Heart left ventricle (tissue), 16 donors: ENCODE measurements around the gene PI4K2A. TPM values are rescaled to one million over a fixed set of nuclear protein-coding genes. Genes with fewer than 3 reads are reported as not detected.

ENCODE experiments used
- ATAC-seq, 4 donors: fragments of 200-7000 bp; cut with Tn5 transposase; one replicate each; pipeline ENCODE4 v1.9.1; 2020 to 2022; ENCODE audit warnings: moderate library complexity in 4 of 4, mild to moderate bottlenecking in 3 of 4, moderate number of reproducible peaks in 1 of 4
- DNase-seq, 5 donors: peaks; one replicate each; pipeline ENCODE4 v3.0.0-alpha.2; 2020
- H3K27ac ChIP-seq, 12 donors: fragments of 200-600 bp; sonication (generic) in 4 of 12; one replicate each; pipeline versions ENCODE4 v1.5.0 to v1.8.0; 2016 to 2022; ENCODE audit warnings: mild to moderate bottlenecking in 2 of 12
- H3K27me3 ChIP-seq, 9 donors: fragments of 200-600 bp; sonication (generic) in 2 of 9; one replicate each; pipeline versions ENCODE4 v1.5.1 to v1.8.0; 2016 to 2022; ENCODE audit warnings: mild to moderate bottlenecking in 3 of 9
- H3K36me3 ChIP-seq, 9 donors: fragments of 200-600 bp; sonication (generic) in 2 of 9; one replicate each; pipeline versions ENCODE4 v1.5.0 to v1.8.0; 2018 to 2022; ENCODE audit warnings: mild to moderate bottlenecking in 2 of 9
- H3K4me1 ChIP-seq, 12 donors: fragments of 200-600 bp; sonication (generic) in 4 of 12; one replicate each; pipeline versions ENCODE4 v1.5.0 to v1.8.0; 2016 to 2022; ENCODE audit warnings: mild to moderate bottlenecking in 3 of 12
- H3K4me3 ChIP-seq, 12 donors: fragments of 200-600 bp; sonication (generic) in 4 of 12; one replicate each; pipeline versions ENCODE4 v1.5.0 to v1.8.0; 2017 to 2022; ENCODE audit warnings: mild to moderate bottlenecking in 9 of 12, moderate library complexity in 4 of 12
- H3K9me3 ChIP-seq, 12 donors: fragments of 200-600 bp; sonication (generic) in 4 of 12; one replicate each; pipeline versions ENCODE4 v1.5.0 to v1.8.0; 2016 to 2022; ENCODE audit warnings: mild to moderate bottlenecking in 1 of 12
- POLR2A ChIP-seq, 2 donors: fragments of 450-650 bp; IDR thresholded peaks; one replicate each; pipeline ENCODE4 v1.6.1; 2017; ENCODE audit warnings: antibody characterized with exemption in 2 of 2, mild to moderate bottlenecking in 2 of 2, moderate library complexity in 2 of 2
- WGBS, 4 donors: extraction: QIAGEN DNeasy Blood & Tissue Kit in 2 of 4; methylation state at CpG; one replicate each; pipeline versions ENCODE4 v1.1.5 to v1.1.7; 2013 to 2018; 5-methylcytosine and 5-hydroxymethylcytosine counted together
- intact Hi-C, 10 donors: fragments of 100-400 bp; cut with DNase I; formaldehyde crosslinking; loops; one replicate each; pipeline versions ENCODE4 v1.11.1 to v1.14.2; 2022
- polyA plus RNA-seq, 2 donors: library from polyadenylated mRNA; stranded (reverse); fragments of 200-250 nt; gene quantifications; one replicate each; pipeline ENCODE4 v1.2.3, GENCODE V29; 2013
- total RNA-seq, 9 donors: library from RNA; depleted of rRNA in 2 of 9; stranded (reverse); fragments of >200 nt in 2 of 9; fragmentation: NEBNext Ultra II Directional in 3 of 9; extraction: Animal tissue kit (Norgen Biotek cat#: 25700) in 3 of 9; gene quantifications; one replicate each; pipeline versions ENCODE4 v1.1.0 to v1.2.4, GENCODE V29; 2016 to 2023
- TF ChIP-seq, protein P1 (sequence below), 12 donors: fragments of 200-600 bp; sonication (generic) in 4 of 12; IDR thresholded peaks; one replicate each; pipeline versions ENCODE4 v1.5.0 to v1.8.0; 2018 to 2022; ENCODE audit warnings: antibody characterized with exemption in 12 of 12, mild to moderate bottlenecking in 5 of 12
- donor health status: ischemic (EF 13 %, LVEDD 7.1; RV severe dilation, severe dysfunction).
- donor health status: healthy with polysubstance abuse.
- donor health status: DM: no; HTN: yes; CAD: no.
- donor health status: DM: no; HTN: no; CAD: no.
- donor health status: ischemic (EF 25% LVEDD 6.9; RV normal size, moderate dysfunction).
- donor health status: ischemic (EF 25% LVEDD 5.7; RV mildly dilated, moderate dysfunction).
- donor health status: healthy.
- donor health status: DM: yes; HTN: yes; CAD: no.
- donor health status: ischemic (EF 35%, LVEDD 5.7; RV mildly dilated, moderate dysfunction).
- donor health status: nonischemic (EF 11% LVEDD 7.7; RV severe dilation, severe dysfunction).
- donor health status: DM: yes; HTN: yes; CAD: no.
- donor health status: PGD.
- donor health status: ischemic (EF 29% LVEDD 5.4; RV normal size, mild dysfunction).
- donor health status: nonischemic (EF 23%, LVEDD 6.1; RV moderate dilation, normal function).

The PI4K2A gene
- total and polyA plus RNA-seq, 11 donors: 5.6 to 36.8 (median 17.3) TPM

DNA sequence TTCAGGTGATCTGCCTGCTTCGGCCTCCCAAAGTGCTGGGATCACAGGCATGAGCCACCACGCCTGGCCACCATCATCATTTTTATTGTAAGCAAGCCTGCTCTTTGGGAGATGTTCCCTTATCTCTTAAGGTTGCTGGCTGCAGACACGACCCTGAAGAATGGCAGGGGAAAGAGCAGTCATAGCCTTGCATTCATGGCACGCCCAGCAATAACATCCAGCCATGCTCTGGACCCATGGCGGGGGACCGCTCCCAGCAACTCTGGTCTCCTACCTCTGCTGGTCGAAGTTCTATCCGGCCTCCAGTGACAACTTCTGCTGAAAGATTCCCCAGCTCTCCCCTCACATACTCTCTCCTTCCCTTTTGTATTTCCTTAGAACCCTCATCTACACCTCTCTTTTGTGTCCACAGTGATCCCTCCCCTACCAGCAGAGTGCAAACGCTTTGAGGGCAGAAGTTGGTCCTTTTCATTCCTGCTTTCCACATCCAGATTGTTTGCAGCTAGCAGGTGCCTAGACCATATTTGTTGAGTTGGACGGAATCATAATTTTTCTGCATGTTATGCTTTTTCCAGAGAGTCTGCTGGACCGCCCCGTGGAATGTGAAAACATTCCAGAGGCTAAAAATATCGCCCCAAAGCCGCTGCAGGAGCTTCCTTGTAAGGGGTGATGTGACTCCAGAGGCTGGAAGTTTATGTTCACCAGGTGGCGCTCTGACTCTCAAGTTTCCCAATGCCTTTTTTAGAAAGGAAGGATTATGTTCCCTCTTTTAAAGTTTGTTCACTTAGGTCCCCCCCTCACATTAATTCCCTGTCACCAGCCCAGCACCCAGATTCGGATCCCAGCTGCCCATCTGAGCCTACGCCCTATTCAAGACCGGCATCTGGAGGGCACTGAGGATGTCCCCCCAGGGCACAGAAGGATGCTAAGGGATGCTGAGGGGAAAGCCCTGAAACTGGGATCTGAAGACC, 68.8 kb downstream of the PI4K2A start:
- Histone ChIP-seq H3K27me3 (no peaks in the 10 kb centered on the region), H3K4me1 (peaks cover 0 to 26% (median 12%) of the 10 kb centered on the region in 12 donors), H3K4me3 (no peak overlapping the region), H3K27ac (peak overlapping the region in 4 of 12 donors; percentile 9 to 59 (median 27)), H3K36me3 (no peaks in the 10 kb centered on the region), H3K9me3 (no peaks in the 10 kb centered on the region)
- WGBS, 4 donors: 40 to 44% (median 41%) methylated on average over 17 to 18 of the region's 18 CpGs
- ATAC-seq (peak in 2 of 4 donors; percentile 30 to 49), DNase-seq (peak in 4 of 5 donors; percentile 51 to 80 (median 77))
- intact Hi-C loops: loop anchor here in 6 of 10 donors (1.0 to 2.0 kb wide), 2 partner anchors 22 kb away; no protein-coding TSS in a partner anchor
- no peak for TF ChIP-seq POLR2A (IDR thresholded peaks at IDR 0.05)
- TF ChIP-seq, protein P1, sequence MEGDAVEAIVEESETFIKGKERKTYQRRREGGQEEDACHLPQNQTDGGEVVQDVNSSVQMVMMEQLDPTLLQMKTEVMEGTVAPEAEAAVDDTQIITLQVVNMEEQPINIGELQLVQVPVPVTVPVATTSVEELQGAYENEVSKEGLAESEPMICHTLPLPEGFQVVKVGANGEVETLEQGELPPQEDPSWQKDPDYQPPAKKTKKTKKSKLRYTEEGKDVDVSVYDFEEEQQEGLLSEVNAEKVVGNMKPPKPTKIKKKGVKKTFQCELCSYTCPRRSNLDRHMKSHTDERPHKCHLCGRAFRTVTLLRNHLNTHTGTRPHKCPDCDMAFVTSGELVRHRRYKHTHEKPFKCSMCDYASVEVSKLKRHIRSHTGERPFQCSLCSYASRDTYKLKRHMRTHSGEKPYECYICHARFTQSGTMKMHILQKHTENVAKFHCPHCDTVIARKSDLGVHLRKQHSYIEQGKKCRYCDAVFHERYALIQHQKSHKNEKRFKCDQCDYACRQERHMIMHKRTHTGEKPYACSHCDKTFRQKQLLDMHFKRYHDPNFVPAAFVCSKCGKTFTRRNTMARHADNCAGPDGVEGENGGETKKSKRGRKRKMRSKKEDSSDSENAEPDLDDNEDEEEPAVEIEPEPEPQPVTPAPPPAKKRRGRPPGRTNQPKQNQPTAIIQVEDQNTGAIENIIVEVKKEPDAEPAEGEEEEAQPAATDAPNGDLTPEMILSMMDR (IDR thresholded peaks at IDR 0.05): peak; percentile 38 to 80 (median 68)

DNA sequence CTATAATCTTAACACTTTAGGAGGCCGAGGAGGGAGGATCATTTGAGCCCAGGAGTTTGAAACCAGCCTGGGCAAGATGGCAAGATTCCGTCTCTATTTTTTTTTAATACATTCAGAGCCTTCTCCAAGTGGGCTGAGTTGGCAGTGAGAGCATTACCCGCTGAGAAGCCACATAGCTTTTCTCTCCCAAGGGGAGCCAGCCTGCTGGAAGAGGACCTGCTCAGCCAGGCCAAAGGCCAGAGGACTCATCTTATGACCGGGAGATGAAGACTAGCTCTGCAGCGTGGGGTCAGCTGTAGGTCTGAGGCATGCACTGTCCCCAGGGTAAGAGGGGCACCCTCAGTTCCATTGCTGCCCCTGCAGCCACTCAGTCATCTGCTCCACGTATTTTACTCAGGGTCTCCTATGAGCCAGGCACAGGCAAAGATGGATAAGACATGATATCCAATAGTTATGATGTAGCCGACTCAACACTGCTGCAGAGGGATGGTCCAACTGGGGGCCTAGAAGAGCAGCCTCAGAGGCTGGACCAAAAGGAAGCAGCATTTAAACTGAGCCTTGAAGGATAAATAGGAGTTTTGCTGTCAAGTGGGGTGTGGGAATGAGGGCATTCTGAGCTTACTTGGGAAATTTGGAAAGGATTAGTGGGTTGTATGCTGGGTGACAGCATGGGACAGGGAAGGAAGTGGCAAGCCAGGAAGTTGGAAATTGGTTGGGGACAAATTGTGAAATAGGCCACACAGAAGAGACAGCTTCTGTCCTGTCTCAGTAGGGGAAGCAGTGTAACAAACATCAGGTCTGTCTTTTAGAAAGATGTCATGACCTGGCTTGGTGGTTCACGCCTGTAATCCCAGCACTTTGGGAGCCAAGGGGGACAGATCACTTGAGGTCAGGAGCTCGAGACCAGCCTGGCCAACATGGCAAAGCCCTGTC, 71.4 kb downstream of the PI4K2A start:
- peaks cover 0 to 9% (median 0%) of the 10 kb centered on the region in 9 donors for H3K36me3 ChIP-seq
- DNase-seq (no peak), ATAC-seq (no peak)
- intact Hi-C loops: loop anchor here in 1 of 10 donors (2.0 kb wide), 1 partner anchor 23 kb away; no protein-coding TSS in a partner anchor
- H3K27ac ChIP-seq: peak overlapping the region in 2 of 12 donors; percentile 13 to 98
- H3K27me3 ChIP-seq: no peaks in the 10 kb centered on the region
- WGBS, 4 donors: 82 to 90% (median 84%) methylated on average over 9 of the region's 9 CpGs
- H3K9me3 ChIP-seq: no peaks in the 10 kb centered on the region
- TF ChIP-seq, protein P1 (IDR thresholded peaks at IDR 0.05): no peak
- TF ChIP-seq POLR2A (IDR thresholded peaks at IDR 0.05): no peak
- peaks cover 0 to 50% (median 22%) of the 10 kb centered on the region in 12 donors for H3K4me1 ChIP-seq
- no peak overlapping the region for H3K4me3 ChIP-seq

DNA sequence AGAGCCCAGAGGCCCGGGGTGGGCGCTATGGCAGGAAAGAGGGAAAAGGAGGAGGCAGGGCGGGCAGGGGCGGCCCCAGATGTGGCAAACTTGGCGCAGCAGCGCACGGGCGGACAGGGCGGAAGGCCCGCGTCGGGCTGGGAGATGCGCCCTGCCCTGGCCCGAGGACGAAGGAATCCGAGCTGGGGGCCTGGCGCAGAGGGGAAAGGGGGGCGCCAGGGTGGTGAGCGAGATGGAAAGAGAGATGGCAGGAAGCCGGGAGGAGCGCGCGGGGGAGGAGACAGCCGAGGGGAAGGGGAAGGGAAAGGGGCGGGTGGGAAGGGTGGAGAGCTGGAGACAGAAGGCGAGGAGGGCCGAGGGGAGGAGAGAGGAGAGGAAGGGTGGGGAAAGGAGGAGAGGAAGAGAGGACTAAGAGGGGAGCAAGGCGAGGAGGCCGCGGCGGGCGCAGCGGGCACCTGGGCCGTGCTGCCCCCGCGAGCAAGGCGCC, 72.9 kb downstream of the PI4K2A start, which contains the start of gene MARVELD1:
Gene MARVELD1, plus strand, starts transcription at position 392 of the 487 bp plus-strand sequence. CDS start 147 bp downstream, outside the sequence.
- H3K9me3 ChIP-seq: no peaks in the 10 kb centered on the region
- peak within 1 kb of the TSS; percentile 50 to 86 (median 68) for H3K4me3 ChIP-seq
- H3K27ac ChIP-seq: peak within 1 kb of the TSS; percentile 81 to 98 (median 92)
- peaks cover 0 to 20% (median 0%) of the 10 kb centered on the region in 9 donors for H3K36me3 ChIP-seq
- peak in 1 of 2 donors; percentile 11 for TF ChIP-seq POLR2A (IDR thresholded peaks at IDR 0.05)
- TF ChIP-seq, protein P1 (IDR thresholded peaks at IDR 0.05): no peak
- DNase-seq (peak; percentile 81 to 86 (median 84)), ATAC-seq (peak in 3 of 4 donors; percentile 45 to 65 (median 57))
- peaks cover 0 to 64% (median 29%) of the 10 kb centered on the region in 12 donors for H3K4me1 ChIP-seq
- no peaks in the 10 kb centered on the region for H3K27me3 ChIP-seq
- 7 to 9% (median 8%) methylated on average over 37 of the region's 37 CpGs for WGBS, 4 donors
- intact Hi-C loops: loop anchor here in 1 of 10 donors (2.0 kb wide), 1 partner anchor 21 kb away; no protein-coding TSS in a partner anchor
